SK-N-SH (cell line): ENCODE data around the gene PRR36.

ENCODE experiments used
- CHD2 ChIP-seq: fragments of 150-350 bp; IDR thresholded peaks from 2 replicates; pipeline ENCODE4 v1.6.1; 2018; ENCODE audit warnings: low read length; ENCODE audit not compliant: partially characterized antibody
- ELF1 ChIP-seq: IDR thresholded peaks from 2 replicates; pipeline ENCODE4 v1.4.0; 2012
- GATA2 ChIP-seq: sonication (generic); formaldehyde crosslinking; IDR thresholded peaks from 2 replicates; pipeline ENCODE4 v1.5.0; 2020; ENCODE audit warnings: mild to moderate bottlenecking, missing genetic modification reagents
- JUND ChIP-seq: IDR thresholded peaks from 2 replicates; pipeline ENCODE4 v1.4.0; 2012
- NRF1 ChIP-seq: IDR thresholded peaks from 2 replicates; pipeline ENCODE4 v1.6.1; 2012; ENCODE audit warnings: low read depth, mild to moderate bottlenecking, low read length
- POLR2AphosphoS5 ChIP-seq: IDR thresholded peaks from 2 replicates; pipeline ENCODE4 v1.6.1; 2012; ENCODE audit warnings: low read depth, low read length
- SMC3 ChIP-seq: IDR thresholded peaks from 2 replicates; pipeline ENCODE4 v1.6.1; 2012; ENCODE audit warnings: low read depth, low read length, improper control_type of control experiment
- TAF1 ChIP-seq: IDR thresholded peaks from 2 replicates; pipeline ENCODE4 v1.6.1; 2012; ENCODE audit warnings: low read depth, mild to moderate bottlenecking, low read length, moderate library complexity, borderline replicate concordance
- TF ChIP-seq, protein P1 (sequence below): IDR thresholded peaks from 2 replicates; pipeline ENCODE4 v1.4.0; 2012; ENCODE audit warnings: low read depth, borderline replicate concordance
- TF ChIP-seq, protein P2 (sequence below): IDR thresholded peaks from 2 replicates; pipeline ENCODE4 v1.4.0; 2012; ENCODE audit warnings: low read depth
- TF ChIP-seq, protein P3 (sequence below): fragments of 200-600 bp; sonication (generic); IDR thresholded peaks from 2 replicates; pipeline ENCODE4 v1.6.1; 2017; ENCODE audit warnings: antibody characterized with exemption, mild to moderate bottlenecking, moderate library complexity

- TF ChIP-seq JUND (no peak), CHD2 (no peak), SMC3 (no peak), POLR2AphosphoS5 (no peak), NRF1 (no peak), GATA2 (CRISPR knock-in tag) (no peak), ELF1 (no peak), TAF1 (no peak)
- TF ChIP-seq, protein P1, sequence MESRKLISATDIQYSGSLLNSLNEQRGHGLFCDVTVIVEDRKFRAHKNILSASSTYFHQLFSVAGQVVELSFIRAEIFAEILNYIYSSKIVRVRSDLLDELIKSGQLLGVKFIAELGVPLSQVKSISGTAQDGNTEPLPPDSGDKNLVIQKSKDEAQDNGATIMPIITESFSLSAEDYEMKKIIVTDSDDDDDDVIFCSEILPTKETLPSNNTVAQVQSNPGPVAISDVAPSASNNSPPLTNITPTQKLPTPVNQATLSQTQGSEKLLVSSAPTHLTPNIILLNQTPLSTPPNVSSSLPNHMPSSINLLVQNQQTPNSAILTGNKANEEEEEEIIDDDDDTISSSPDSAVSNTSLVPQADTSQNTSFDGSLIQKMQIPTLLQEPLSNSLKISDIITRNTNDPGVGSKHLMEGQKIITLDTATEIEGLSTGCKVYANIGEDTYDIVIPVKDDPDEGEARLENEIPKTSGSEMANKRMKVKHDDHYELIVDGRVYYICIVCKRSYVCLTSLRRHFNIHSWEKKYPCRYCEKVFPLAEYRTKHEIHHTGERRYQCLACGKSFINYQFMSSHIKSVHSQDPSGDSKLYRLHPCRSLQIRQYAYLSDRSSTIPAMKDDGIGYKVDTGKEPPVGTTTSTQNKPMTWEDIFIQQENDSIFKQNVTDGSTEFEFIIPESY: no peak
- TF ChIP-seq, protein P2, sequence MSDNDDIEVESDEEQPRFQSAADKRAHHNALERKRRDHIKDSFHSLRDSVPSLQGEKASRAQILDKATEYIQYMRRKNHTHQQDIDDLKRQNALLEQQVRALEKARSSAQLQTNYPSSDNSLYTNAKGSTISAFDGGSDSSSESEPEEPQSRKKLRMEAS: no peak
- TF ChIP-seq, protein P3, sequence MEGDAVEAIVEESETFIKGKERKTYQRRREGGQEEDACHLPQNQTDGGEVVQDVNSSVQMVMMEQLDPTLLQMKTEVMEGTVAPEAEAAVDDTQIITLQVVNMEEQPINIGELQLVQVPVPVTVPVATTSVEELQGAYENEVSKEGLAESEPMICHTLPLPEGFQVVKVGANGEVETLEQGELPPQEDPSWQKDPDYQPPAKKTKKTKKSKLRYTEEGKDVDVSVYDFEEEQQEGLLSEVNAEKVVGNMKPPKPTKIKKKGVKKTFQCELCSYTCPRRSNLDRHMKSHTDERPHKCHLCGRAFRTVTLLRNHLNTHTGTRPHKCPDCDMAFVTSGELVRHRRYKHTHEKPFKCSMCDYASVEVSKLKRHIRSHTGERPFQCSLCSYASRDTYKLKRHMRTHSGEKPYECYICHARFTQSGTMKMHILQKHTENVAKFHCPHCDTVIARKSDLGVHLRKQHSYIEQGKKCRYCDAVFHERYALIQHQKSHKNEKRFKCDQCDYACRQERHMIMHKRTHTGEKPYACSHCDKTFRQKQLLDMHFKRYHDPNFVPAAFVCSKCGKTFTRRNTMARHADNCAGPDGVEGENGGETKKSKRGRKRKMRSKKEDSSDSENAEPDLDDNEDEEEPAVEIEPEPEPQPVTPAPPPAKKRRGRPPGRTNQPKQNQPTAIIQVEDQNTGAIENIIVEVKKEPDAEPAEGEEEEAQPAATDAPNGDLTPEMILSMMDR: no peak
Observed at GRCh38 chr19:7848779-7849457, 25.3 kb downstream of the PRR36 start.
